ENCODE data around the gene NCBP3. TPM values are rescaled to one million over a fixed set of nuclear protein-coding genes. Genes with fewer than 3 reads are reported as not detected.

Gene NCBP3
- total RNA-seq, 1 donor from 2014 or later: 8.2 TPM

DNA sequence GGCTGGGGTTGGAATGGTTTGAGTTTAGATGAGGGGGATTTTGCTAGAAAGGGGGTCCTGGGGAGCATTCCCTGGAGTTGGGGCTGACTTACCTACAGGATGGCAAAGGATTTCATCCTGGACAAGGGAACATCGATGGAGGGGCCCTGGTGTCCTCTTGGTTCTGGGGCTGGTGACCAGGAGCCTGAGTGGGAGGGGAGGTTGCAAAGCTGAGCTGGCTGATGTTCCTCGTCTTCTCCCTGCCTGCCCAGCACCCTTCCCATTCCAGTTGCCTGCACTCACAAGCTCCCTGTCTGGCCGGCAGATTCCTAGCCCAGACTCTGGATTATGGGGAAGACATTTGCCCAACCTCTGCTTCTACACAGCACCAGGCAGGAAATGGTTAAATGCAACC is 82.3 kb downstream of the NCBP3 start:
- Histone ChIP-seq H3K27me3 (ENCODE audit: control insufficient read depth, insufficient read depth, low read length) (no peaks in the 10 kb centered on the region), H3K36me3 (ENCODE audit: control insufficient read depth, insufficient read depth, low read length) (no peaks in the 10 kb centered on the region), H3K4me3 (ENCODE audit: low read depth, low read length) (no peak overlapping the region)
- FAIRE-seq (no peak), DNase-seq (ENCODE audit: low read depth) (no peak)
- TF ChIP-seq, protein P1, sequence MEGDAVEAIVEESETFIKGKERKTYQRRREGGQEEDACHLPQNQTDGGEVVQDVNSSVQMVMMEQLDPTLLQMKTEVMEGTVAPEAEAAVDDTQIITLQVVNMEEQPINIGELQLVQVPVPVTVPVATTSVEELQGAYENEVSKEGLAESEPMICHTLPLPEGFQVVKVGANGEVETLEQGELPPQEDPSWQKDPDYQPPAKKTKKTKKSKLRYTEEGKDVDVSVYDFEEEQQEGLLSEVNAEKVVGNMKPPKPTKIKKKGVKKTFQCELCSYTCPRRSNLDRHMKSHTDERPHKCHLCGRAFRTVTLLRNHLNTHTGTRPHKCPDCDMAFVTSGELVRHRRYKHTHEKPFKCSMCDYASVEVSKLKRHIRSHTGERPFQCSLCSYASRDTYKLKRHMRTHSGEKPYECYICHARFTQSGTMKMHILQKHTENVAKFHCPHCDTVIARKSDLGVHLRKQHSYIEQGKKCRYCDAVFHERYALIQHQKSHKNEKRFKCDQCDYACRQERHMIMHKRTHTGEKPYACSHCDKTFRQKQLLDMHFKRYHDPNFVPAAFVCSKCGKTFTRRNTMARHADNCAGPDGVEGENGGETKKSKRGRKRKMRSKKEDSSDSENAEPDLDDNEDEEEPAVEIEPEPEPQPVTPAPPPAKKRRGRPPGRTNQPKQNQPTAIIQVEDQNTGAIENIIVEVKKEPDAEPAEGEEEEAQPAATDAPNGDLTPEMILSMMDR (IDR thresholded peaks at IDR 0.05; ENCODE audit: insufficient read depth, low read length, severe bottlenecking): no peak

DNA sequence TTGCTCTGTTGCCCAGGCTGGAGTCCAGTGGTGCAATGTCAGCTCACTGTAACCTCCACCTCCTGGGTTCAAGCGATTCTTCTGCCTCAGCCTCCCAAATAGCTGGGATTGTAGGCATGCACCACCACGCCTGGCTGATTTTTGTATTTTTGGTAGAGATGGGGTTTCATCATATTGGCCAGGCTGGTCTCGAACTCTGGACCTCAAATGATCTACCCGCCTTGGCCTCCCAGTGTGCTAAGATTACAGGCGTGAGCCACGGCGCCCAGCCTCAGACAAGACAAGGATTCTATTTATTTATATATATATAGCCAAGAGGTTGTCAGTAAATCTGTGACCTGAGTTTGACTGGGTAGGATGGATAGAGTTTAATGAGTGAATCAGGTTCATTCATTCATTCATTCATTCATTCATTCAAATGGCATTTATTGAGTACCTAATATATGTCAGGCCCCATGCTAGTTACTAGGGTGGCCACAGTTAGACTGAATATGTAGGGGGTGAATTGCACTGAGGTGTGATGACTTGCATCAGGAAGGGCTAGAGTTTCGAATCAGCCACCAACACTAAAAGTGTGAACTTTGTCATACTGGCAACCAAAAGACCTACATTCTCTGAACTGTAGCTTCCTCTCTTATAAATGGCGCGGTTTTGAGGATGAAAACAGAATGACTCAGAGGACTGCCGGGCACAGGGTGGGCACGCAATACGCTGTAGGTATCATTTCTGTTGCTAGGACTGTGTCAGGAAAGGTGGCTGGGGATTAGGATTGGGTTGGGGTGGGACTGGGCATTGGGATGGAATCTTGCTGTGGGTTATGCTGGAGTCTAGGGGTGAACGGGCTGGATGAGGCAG is 82.9 kb downstream of the NCBP3 start:
- no peaks in the 10 kb centered on the region for H3K27me3 ChIP-seq (ENCODE audit: control insufficient read depth, insufficient read depth, low read length)
- no peak for FAIRE-seq
- H3K4me3 ChIP-seq (ENCODE audit: low read depth, low read length): no peak overlapping the region
- H3K36me3 ChIP-seq (ENCODE audit: control insufficient read depth, insufficient read depth, low read length): no peaks in the 10 kb centered on the region
- DNase-seq (ENCODE audit: low read depth): no peak
- TF ChIP-seq, protein P1 (IDR thresholded peaks at IDR 0.05; ENCODE audit: insufficient read depth, low read length, severe bottlenecking): no peak

DNA sequence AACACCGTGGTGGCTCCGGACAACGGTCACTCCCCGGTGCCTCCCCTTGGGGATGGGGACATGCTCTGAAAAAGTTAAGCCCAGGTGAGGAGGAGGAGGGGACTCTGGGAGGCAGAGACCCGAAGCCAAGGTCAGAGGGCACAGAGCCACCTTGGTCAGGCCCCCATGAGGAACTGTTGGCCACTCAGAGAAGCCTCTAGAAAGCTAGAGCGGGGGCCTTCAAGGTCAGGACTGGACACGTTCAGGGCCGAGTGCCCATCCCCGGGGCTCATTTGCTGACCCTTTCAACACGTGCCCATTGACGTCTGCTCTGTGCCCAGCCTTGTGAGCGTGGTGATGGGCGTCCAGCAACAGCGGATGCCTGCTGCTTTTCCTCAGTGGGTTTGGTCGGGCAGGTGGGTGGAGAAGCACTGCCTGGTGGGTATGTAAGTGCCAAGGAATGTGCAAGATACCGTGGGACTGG is 84.1 kb downstream of the NCBP3 start:
- TF ChIP-seq, protein P1 (IDR thresholded peaks at IDR 0.05; ENCODE audit: insufficient read depth, low read length, severe bottlenecking): no peak
- Histone ChIP-seq H3K4me3 (ENCODE audit: low read depth, low read length) (no peak overlapping the region), H3K27me3 (ENCODE audit: control insufficient read depth, insufficient read depth, low read length) (no peaks in the 10 kb centered on the region), H3K36me3 (ENCODE audit: control insufficient read depth, insufficient read depth, low read length) (no peaks in the 10 kb centered on the region)
- FAIRE-seq (no peak), DNase-seq (ENCODE audit: low read depth) (no peak)

DNA sequence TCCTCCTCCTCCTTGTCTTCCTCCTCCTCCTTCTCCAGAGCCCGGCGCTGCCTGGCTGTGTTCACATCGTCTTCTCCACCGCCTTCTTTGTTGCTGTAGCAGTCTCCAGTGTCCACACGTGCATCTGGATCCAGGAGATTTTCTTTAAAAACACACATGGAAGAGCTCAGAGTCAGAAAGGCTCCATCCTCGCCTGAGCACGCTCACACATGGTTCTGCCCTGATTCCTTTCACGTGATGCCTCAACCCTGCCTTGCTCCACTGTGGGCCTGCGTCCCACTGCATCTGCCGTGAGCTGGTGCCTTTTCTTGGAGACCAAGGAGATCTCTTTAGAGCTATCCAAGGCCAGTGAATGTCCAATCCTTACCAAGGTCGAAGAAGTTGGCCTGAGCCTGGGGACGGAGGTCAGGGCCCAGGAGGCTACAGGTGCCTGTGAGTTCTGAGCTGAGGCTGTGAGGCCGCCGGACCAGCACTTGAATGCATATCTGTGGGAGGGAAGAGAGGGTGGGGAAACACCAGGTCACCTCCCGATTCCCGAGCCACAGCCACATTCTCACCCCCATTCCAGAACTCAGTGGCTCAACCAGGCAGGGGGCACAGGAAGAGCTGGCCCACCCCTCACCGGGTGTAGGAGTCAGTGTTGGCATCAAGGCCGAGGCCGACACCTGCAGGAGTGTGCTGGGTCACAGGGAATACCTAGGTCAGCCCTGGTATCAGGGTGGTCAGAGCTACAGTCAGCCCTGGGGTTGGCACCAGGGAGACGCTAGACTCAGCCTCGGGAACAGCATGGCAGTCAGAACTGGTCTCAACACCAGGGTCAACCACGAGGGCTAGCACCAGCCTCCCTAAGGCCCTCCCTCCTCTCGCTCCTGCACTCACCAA is 84.8 kb downstream of the NCBP3 start:
- H3K4me3 ChIP-seq (ENCODE audit: low read depth, low read length): no peak overlapping the region
- DNase-seq (ENCODE audit: low read depth) (no peak), FAIRE-seq (no peak)
- H3K27me3 ChIP-seq (ENCODE audit: control insufficient read depth, insufficient read depth, low read length): no peaks in the 10 kb centered on the region
- TF ChIP-seq, protein P1 (IDR thresholded peaks at IDR 0.05; ENCODE audit: insufficient read depth, low read length, severe bottlenecking): no peak
- H3K36me3 ChIP-seq (ENCODE audit: control insufficient read depth, insufficient read depth, low read length): no peaks in the 10 kb centered on the region

DNA sequence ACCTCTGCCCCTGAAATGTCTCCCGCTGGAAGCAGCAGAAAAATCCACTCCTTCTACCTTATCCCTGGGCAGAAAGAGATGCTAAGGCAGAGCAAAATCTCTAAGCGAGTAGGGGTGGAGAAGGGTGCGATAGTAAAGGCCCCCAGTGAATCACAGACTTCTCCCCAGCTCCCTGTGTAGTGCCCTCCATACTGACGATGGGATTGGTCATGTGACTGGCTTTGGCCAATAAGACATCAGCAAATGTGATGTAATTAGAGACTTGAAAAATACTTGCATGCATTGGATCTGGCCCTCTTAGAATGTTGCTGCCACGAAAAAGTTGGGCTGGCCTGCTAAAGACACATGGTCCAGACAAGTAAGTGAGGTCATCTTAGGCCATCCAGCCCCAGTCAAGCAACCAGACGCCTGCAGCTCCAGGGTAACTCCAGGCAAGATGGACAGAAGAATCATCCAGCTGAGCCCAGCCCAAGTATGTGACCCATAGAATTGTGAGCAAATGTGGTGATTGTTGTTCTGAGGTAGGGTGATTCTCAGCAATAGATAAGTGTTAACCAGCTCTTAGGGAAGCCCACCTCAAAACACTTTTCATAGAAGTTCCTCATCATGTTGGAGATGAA is 86.3 kb downstream of the NCBP3 start:
- Histone ChIP-seq H3K27me3 (ENCODE audit: control insufficient read depth, insufficient read depth, low read length) (no peaks in the 10 kb centered on the region), H3K36me3 (ENCODE audit: control insufficient read depth, insufficient read depth, low read length) (no peaks in the 10 kb centered on the region), H3K4me3 (ENCODE audit: low read depth, low read length) (no peak overlapping the region)
- DNase-seq (ENCODE audit: low read depth) (no peak), FAIRE-seq (no peak)
- TF ChIP-seq, protein P1 (IDR thresholded peaks at IDR 0.05; ENCODE audit: insufficient read depth, low read length, severe bottlenecking): no peak

Data from bronchial epithelial cell (primary cell).